GM19372 (cell line): ENCODE data around the gene RIPOR1.
A peak's percentile ranks its signal among the peaks of the same experiment; 100 is the strongest.
"Not testable (repeated sequence)": the region's sequence is repeated elsewhere in the genome, so short reads cannot be mapped to it uniquely, and the experiment has no call there.

ENCODE experiments used
- ATAC-seq: cut with Tn5 transposase; IDR thresholded peaks from one replicate; pipeline ENCODE4 v1.9.1; 2021; ENCODE audit warnings: mild to moderate bottlenecking, low read depth, moderate library complexity; ENCODE audit not compliant: unreplicated experiment

The RIPOR1 gene

GRCh38 chr16:67514382-67514828 is 14.2 kb upstream of the RIPOR1 start:
- ATAC-seq: no peak

GRCh38 chr16:67516296-67517154 is 12.1 kb upstream of the RIPOR1 start:
- ATAC-seq: no peak

GRCh38 chr16:67517155-67517445 is 11.5 kb upstream of the RIPOR1 start:
- no peak for ATAC-seq

- no peak for ATAC-seq
Measured at GRCh38 chr16:67517661-67518423, 10.8 kb upstream of the RIPOR1 start.

- no peak for ATAC-seq
Measured at GRCh38 chr16:67518676-67519075, 10.0 kb upstream of the RIPOR1 start.

- ATAC-seq: no peak
Measured at GRCh38 chr16:67519242-67519641, 9.4 kb upstream of the RIPOR1 start.

GRCh38 chr16:67521095-67521804 is 7.4 kb upstream of the RIPOR1 start:
- ATAC-seq: peak; percentile 68

GRCh38 chr16:67525176-67525860 is 3.3 kb upstream of the RIPOR1 start:
- ATAC-seq: no peak

GRCh38 chr16:67526149-67526791 is 2.4 kb upstream of the RIPOR1 start:
- ATAC-seq: no peak

GRCh38 chr16:67528870-67529581 is 397 bp downstream of the RIPOR1 start:
- ATAC-seq: no peak

- ATAC-seq: no peak
Measured at GRCh38 chr16:67529582-67530012, 968 bp downstream of the RIPOR1 start.

- ATAC-seq: no peak
Measured at GRCh38 chr16:67530013-67530939, 1.6 kb downstream of the RIPOR1 start.

- no peak for ATAC-seq
Measured at GRCh38 chr16:67531247-67531646, 2.6 kb downstream of the RIPOR1 start.

GRCh38 chr16:67533024-67533560 is 4.5 kb downstream of the RIPOR1 start:
- no peak for ATAC-seq

- ATAC-seq: not testable (repeated sequence)
Measured at GRCh38 chr16:67533987-67534386, 5.4 kb downstream of the RIPOR1 start.

- no peak for ATAC-seq
Measured at GRCh38 chr16:67534431-67534830, 5.8 kb downstream of the RIPOR1 start.

- no peak for ATAC-seq
Measured at GRCh38 chr16:67535201-67535600, 6.6 kb downstream of the RIPOR1 start.

- ATAC-seq: no peak
Measured at GRCh38 chr16:67537270-67537635, 8.6 kb downstream of the RIPOR1 start.
